DOHH2 (cell line): Measurements from ENCODE around the gene MGME1.

ENCODE experiments used
- CTCF ChIP-seq: fragments of 200-600 bp; sonication (generic); IDR thresholded peaks from one replicate; pipeline ENCODE4 v1.5.1; 2014; ENCODE audit warnings: antibody characterized with exemption, mild to moderate bottlenecking, low read depth, low read length; ENCODE audit not compliant: poor library complexity, severe bottlenecking
- EZH2phosphoT487 ChIP-seq: fragments of 200-600 bp; sonication (generic); IDR thresholded peaks from 2 replicates; pipeline ENCODE4 v1.6.1; 2017; ENCODE audit warnings: borderline replicate concordance, mild to moderate bottlenecking, antibody characterized with exemption, low read length, moderate library complexity, mixed read lengths

GRCh38 chr20:17972121-17972520 lies 3.3 kb downstream of the MGME1 start:
- TF ChIP-seq CTCF (no peak), EZH2phosphoT487 (no peak)
